Renal pelvis (tissue), 4 donors: ENCODE data around the gene SUSD1. TPM values are rescaled to one million over a fixed set of nuclear protein-coding genes. Genes with fewer than 3 reads are reported as not detected.

Experiments
- DNase-seq: peaks from one replicate; pipeline ENCODE4 v3.0.0-alpha.2; 2013
- polyA plus RNA-seq, 3 donors: library from polyadenylated mRNA; unstranded; fragments of 120-200 nt; gene quantifications; one replicate each; pipeline ENCODE4 v1.2.1, GENCODE V29; 2013; ENCODE audit not compliant: insufficient read length in 3 of 3

Gene SUSD1
- polyA plus RNA-seq, 3 donors: 31.7 to 41.4 (median 35.1) TPM

DNA sequence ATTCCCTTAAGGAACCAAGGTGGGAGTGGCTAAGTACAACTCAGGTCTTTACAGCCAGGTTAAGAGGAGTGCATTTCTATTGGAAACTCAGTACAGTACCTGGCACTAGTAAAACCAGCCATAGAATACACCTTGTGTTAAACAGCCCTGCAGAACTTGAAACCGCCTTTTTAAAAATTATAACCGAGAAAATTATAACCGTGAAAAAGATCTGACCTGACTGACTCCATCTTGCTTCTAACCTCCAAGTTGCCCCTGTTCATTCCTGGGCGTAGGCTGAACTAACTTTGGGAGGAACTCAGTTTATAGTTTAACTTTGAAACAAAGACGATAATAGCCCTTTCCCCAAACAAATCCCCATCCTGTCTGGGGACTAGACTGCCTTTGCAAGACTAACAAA is 132.3 kb downstream of the SUSD1 start:
- DNase-seq: no peak

DNA sequence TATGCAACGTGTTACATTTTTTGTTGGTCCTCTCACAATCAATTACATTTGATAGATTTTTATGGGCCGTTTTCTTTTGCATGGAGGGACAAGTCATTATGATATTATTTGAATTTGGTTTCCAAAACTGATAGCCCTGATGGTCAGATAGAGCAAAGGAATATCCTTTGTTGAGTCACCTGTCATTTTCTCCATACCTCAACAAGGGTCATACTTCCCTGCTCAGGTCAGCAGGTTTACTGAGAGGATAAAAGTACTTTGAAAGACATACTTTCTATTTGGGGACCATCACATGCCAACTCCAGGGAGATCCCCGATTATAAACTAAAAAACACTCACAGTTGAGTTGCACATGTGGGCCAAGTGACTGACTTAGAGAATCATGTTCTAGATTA is 132.9 kb downstream of the SUSD1 start:
- no peak for DNase-seq

DNA sequence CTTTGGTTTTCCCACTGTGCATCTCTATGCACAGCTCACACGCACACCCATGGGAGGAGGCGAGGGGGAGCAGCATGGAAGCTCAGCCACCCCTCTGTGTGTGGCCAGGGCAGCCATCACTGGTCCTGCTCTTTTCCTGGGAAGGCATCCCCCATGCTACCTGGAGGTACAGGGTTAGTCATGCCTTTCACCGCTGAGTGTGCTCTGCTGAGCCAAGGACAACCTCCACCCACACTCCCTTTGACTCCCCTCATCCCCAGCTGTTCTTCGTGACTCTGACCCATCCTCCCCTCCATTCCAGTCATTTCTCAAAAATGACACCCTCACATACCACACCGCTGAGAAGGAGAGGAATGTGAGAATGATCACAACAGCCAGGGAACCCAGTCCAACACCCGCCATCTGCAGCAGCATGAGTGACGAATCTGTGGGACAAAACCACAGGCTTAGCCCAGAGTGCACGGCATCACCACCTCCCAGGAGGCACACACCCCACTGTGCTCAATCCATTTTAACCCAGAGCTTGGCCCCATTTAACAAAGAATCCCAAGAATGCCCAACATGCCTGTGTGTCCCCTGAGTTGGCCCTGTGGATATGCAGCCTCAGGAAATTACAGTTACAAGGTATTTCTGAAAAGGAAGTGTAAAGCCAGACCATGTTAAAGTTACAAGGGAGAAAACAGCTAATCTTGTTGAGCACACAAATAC is 133.4 kb downstream of the SUSD1 start:
- peak; percentile 48 for DNase-seq

DNA sequence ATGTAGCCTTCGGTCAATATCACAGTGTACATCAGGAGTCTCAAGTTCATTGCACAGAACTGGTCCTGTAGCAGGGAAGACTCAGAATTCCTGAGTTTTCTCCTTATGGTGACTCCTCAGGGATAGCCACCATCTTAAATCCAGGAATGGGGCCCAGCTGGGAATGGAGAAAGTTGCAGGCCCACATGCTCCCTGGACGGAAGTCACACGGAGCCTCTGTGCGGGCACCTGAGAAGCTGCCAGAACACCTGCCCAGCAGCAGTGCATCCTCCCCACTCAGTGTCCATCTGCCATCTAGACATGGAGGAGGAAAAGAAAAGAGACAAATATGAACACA is 133.9 kb downstream of the SUSD1 start:
- no peak for DNase-seq

DNA sequence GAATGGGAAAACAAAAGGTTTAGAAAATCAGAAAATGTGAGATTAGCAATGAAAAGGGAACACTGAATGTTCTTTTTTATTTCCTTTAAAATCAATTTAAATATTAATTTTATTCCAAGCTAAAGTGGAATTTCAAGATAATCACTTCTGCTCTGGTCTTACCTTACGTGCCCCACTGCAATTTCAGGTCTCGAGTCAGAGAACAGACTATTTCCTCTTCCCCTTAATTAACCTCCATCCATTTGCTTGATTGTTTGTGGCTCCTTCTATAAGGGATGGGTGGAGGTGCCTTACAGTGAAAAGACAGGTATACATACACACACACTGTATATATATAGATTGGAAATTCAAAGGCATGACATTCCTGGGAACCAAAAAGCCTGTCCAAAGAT is 137.1 kb downstream of the SUSD1 start:
- DNase-seq: no peak

DNA sequence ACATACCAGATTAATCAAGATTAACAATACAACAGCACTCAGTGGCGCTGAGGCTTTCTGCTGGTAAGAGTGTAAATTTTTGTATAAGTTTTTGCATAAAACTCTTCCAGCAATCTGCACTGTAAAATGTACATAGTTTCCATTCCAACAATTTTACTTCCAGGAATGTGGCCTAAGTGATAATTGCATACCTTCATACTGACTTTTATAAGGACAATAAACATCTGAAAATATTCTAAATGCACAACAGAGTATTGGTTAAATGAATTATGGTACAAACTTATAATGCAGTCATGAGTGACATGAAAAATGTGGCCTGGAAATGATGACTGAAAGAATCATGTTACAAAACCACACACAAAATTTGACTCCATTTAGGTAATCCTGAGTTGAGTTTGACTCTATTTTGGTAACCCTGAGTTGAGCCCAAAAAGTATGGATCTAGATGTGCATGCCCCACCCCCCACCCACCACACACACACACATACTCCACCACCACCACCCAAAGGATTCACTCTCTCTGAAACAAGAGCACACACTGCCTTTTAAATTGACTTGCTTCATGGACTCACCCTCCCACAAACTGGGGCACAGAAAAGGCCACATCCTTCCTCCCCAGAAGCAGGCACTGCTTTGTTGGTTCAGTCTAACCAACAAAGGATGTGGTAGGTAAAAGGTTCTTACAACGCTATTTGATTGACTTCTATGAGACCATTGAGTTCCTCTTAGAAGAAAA is 137.6 kb downstream of the SUSD1 start:
- DNase-seq: no peak

DNA sequence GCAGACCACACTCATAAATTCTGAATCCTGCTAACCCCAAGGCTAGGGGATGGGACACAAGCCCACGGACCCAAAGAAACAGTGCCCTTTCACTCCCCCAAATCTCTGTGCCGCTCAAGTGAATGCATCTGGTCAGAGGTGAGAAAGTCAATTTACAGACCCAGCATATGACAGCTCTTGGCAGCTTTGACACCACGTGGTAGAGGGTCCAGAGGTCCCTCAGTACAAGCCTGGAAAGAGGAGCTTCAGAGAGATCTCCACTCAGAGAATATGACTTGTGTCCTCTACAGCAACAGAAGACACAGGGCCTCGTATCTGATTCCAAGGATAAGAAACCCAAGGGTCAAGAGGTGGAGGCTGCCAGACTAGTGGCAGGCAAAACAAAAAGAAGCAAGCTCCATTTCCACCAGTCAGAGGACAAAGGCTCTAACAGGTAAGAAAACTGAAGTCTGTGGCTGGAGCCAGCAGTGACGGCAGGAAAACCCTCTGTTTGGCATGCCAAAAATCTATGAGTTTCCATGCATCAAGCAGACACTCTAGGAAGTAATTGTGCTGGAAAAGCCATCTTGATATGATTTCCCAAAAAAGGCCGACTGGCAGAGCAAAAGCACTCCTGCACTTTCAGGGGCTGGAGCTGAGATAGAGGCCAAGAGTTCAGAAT is 139.8 kb downstream of the SUSD1 start:
- DNase-seq: no peak

DNA sequence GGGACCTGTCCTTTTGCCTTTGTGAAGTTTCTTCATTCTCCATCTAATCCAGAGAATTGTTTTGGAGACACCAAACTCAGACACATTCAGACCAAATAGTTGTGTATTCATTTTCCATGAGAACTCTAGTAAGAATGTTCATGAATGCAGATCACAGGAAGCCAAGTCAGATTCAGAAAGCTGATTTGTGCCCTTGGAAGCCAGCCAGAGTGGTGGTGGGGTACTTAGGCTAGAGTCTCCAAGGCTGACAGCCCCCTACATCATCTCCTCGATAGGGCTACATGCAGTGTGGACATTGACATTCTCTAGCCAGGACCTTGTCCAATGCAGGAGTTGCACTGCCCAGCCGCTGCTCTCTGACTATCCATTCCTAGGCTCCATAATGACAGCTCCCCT is 140.9 kb downstream of the SUSD1 start:
- no peak for DNase-seq

DNA sequence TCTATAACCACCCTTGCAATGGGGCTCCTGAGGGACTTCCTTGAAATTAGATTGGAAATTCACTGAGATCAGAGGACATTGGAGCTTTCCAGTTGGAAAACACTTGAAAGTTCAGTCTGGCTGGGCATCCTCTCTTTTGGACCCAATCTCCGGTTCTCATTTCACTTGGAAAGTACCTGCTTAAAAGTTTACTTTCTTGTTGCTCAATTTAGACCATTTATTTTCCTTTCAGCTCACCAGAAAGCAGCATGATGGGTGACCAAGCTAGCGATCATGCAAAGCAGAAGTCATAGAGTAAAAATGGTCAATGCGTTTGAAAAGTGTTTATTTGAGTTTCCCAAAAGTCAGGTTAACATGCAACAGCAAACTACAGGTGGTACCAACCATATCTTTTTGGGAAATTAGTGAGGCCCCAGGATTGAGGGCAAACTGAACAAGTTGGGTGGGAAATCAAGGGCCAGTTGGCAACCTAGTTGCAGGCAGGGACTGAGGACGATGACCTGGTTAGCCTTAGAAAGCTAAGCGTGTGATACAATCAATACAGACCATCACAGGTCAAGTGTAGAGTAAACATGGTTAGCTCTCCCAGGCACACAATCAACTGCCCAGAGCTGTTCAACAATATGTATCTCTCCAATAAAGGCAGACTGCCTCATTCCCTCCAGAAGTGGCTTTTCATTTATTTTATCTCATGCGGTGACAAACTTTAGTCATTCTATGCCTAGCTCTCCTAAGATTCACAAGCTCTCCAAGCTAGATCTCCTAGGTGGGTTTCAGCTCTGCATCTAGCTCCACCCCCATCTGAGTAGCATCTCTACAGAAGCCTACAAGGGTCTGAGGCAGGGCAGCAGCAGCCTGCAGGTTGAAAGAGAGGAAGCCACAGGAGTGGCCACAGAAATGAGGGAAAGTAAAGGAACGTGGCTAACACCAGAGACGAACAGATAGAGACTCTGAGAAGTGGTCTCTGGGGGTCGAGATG is 141.6 kb downstream of the SUSD1 start:
- DNase-seq: no peak

DNA sequence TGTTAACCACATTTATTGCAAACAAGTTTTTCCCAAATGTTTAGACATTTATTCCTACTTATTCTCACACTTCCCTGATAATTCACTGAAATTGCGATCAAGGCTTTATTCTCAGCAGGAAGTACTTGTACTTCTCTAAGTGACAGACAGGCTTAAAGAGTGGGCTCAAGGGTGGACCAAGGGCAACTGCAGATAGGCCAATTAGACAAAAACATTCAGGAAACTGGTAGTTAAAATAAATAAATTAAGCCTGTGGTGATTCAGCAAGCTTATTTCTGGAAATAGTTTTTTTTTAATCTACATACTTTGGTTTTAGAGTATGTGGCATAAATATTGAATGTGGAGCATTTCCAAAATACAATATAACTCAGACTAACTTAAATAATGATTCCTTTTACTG is 142.4 kb downstream of the SUSD1 start:
- no peak for DNase-seq

DNA sequence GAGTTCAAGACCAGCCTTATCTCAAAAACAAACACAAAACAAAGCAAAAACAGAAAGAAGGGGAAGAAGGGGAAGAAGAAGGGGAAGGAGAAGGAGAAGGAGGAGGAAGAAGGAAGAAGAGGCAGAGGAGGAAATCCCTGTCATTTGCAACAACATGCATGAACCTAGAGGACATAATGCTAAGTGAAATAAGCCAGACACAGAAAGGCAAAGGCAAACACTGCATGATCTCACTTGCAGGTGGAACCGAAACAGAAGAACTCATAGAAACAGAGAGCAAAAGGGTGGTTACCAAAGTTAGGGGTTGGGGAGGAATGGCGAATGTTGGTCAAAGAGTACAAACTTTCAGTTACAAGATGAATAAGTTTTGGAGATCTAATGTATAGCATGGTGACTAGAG is 143.1 kb downstream of the SUSD1 start:
- DNase-seq: no peak

DNA sequence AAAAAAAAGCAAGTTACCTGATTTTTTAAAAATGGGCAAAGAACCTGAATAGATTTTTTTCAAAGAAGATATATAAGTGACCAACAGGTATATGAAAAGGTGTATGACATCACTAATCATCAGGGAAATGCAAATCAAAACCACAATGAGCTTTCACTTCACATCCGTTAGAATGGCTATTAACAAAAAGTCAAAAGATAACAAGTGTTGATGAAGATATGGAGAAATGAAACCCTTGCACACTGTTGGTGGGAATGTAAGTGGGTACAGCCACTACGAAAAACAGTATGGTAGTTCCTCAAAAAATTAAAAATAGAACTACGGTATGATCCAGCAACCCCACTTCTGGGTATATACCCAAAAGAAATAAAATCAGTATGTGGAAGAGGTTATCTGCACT is 143.7 kb downstream of the SUSD1 start:
- DNase-seq: no peak

DNA sequence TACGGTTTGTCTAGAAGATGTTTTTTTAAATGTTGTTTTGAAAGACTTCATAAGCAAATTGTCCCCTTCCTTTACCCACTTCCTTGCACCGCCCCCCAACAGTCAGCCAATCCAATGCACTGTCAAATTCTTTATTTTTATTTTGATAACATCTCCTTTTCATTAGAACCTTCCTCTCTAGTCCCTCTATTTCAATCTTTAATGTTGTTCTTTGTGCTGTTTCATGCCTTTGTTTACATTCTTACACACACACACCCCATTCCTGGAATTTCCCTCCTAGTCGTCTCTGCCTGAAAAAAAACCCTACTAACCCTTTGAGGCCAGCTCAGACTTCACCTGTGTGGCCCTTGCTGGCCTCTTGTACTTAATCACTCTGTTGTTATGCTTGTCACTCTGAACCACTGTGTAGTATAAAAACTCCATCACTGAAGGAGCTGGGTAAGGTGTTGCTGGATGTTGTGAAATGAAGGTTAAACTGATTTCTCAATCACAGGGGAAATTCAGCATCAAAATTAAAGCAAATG is 145.1 kb downstream of the SUSD1 start:
- DNase-seq: peak; percentile 42

DNA sequence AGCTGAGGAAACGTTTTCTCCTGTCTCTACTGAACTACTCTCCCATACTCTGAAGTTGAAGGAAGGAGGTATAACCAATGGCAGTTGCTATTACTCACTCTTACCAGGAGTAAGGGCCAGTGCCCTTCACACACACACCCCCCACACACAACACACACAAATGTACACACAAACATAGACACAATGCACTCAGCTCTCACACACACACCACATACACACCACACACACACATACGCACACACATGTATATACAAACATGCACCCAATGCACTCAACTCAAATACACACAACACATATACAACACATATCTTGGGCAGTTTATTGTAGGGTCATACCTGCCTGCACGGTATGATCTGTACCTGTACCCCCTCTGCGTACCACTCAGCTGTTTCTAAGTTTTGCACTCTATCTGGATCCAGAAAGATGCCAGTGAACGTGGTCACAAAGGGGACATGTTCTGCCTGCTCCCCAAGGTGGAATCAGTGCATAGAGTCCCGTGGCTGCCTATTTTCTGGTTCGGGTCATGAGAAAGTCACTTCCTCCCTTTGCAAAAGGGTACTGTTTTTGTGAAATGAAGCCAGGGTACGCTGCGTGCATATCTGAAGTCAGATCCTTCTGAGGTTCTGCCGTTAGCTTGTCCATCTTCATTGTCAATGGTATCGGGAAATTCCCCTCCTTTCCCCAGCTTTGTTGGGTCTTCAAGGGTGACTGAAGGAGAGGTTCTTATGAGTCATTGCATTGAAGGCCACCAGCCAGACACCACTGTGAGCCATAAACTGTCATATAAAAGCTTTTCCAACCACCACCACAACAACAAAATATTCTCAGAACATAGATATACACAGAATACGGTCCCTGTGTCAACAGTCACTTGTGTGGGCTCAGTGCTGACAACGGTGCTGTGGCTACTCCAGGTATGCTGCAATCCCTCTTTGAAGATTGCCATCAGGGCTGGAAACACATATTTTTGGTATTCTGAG is 146.6 kb downstream of the SUSD1 start:
- no peak for DNase-seq

DNA sequence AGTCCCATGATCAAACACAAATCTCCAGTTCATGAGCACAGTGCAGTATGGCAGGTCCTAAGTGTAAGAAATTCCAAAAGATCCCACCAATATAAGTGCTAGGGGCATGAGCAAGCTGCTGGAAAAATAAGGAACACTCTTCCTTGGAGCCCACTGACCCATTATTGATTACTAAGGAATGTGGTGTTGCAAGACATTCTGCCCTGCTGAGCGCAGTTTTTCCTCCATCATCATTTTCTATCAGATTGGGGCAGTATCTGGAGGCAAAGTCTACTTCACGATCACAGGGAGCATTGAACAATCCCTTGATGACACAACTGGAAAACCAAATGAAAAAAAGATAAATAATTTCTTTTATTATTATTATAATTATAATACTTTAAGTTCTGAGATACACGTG is 149.2 kb downstream of the SUSD1 start:
- DNase-seq: no peak

DNA sequence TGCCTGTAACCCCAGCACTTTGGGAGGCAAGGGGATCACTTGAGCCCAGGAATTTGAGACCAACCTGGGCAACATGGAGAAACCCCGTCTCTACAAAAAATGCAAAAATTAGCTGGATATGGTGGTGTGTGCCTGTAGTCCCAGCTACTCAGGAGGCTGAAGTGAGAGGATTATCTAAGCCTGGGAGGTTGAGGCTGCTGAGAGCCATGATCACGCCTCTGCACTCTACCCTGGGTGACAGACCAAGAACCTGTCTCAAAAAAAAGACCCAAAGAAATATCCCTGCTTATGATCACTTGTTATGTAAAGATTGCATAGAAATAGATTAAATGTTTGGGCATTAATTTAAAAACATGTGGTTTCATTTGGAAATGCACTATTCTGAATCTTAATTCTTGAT is 153.4 kb downstream of the SUSD1 start:
- no peak for DNase-seq

DNA sequence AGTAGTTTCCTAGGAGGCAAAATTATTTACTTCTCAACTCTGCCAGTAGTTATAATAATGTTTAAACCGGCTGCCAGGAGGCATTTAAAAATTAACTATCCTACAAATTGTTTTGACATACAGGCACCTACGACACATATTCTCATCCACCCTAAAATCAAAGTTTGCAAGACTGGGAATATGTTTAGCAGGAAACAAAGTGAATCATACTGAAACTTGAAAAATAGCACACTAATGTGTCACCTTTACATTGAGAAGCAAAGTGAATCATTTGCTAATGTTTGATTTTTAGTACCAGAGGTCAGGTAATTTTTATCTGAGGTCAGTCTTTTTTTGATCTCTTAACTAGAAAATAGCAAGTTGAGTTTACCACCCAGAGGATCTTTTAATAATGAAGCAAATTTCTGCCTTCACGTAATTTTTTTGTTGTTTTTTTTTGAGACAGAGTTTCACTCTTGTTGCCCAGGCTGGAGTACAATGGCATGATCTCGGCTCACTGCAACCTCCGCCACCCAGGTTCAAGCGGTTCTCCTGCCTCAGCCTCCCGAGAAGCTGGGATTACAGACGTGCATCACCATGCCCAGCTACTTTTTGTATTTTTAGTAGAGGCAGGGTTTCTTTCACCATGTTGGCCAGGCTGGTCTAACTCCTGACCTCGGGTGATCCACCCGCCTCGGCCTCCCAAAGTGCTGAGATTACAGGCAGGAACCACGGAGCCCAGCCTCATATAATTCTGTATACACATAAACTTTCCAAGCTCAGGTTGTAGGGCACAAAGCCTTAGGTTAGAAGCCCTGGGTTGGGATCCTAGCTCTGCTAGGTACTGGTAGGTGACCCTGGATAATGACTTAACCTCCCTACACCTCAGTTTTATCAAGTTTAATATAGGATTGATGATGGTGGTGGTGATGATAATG is 154.2 kb downstream of the SUSD1 start:
- no peak for DNase-seq

DNA sequence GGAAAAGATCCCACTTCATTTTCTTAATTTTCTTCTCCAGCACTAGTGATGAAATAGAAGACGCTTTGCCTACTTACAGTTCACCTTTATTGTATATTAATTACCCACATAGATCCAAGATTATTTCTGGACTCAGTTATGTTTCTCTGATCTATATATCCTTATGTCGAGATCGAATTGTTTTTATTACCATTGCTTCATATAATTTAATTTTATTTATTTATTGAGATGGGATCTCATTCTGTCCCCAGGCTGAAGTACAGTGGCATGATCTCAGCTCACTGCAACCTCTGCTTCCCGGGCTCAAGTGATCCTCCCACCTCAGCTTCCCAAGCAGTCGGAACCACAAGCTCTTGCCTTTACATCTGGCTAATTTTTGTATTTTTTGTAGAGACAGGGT is 157.2 kb downstream of the SUSD1 start:
- DNase-seq: no peak

DNA sequence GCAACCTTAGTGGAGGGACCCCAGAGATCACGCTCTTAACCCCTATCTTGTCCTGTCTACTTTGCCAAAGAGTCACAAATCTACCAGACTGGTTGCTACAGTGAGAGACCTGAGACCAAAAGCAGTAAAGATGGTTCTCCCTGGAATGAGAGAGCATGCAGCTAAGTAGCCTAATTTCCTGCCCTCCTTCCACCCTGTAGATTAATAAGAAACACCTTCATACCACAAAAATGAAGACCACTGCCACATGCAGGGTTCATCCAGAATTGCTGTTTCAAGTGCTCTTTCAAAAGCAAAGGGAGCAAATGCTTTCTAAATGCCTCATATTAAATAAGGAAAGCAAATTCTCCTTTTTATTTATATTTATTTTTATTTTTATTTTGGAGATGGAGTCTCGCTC is 159.4 kb downstream of the SUSD1 start:
- DNase-seq: no peak

DNA sequence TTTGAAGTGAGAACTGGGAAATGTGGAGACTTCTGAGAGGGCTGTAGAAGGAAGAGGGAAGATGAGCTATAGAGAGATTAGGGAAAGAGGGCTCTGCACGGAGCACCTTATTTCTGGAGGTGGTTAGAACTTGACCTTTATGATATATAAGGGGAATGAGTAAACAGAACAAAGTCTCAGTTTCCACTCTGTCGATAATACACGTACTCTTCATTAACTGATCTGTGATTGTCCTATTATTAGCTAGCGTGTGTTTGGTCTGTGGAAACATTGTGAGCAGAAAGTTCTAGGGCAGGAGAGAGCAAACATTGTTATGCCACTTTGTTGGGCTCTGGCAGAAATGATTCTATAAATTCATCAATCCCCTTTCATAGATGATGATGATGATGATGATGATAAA is 159.9 kb downstream of the SUSD1 start:
- no peak for DNase-seq
